ENCODE measurements around the gene CERS6.

- TF ChIP-seq CTCF (IDR thresholded peaks at IDR 0.05): no peak
- TF ChIP-seq POLR2A (IDR thresholded peaks at IDR 0.05): no peak
These were observed 358.0 kb downstream of the CERS6 start for GRCh38 chr2:168814046-168814445.

Measured in esophagus squamous epithelium (tissue), 4 donors.